ENCODE data around the gene ATP6V1G2. TPM values are rescaled to one million over a fixed set of nuclear protein-coding genes. Genes with fewer than 3 reads are reported as not detected.
A peak's percentile ranks its signal among the peaks of the same experiment; 100 is the strongest.

Gene ATP6V1G2
- polyA plus RNA-seq, 3 donors, result 0.41 TPM; not detected in 2

DNA sequence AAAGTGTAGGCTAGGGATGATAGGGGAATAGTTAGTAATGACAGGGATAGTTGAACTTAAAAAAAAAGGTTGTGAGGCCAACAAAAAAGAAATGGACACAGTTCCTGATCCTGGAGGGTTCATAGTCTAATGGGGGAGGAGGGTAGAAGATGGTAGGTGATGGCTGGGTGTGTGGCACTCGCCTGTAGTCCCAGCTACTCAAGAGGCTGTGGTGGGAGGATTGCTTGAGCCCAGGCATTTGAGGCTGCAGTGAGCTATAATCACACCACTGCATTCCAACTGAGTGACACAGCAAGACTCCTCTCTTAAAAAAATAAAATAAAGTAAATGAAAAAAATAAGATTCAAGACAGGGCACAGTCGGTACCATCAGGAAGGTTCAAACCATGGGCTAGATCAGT is 50.8 kb downstream of the ATP6V1G2 start:
- Histone ChIP-seq H3K4me1 (ENCODE audit: control insufficient read depth in 1 of 2, insufficient read depth in 2 of 2, low read length in 2 of 2) (peaks cover 55 to 63% of the 10 kb centered on the region in 2 donors), H3K79me2 (ENCODE audit: insufficient read depth, low read length) (peaks cover 95% of the 10 kb centered on the region), H4K20me1 (ENCODE audit: insufficient read depth, low read length) (peaks cover 55% of the 10 kb centered on the region), H3K27me3 (ENCODE audit: control insufficient read depth in 2 of 2, insufficient read depth in 2 of 2, low read length in 2 of 2) (no peaks in the 10 kb centered on the region), H3K4me3 (replicated peaks in 1 of 3; ENCODE audit: low read depth in 2 of 3, low read length in 3 of 3) (peak overlapping the region; percentile 81 to 98 (median 87)), H2AFZ (ENCODE audit: insufficient read depth, low read depth, low read length, poor library complexity, severe bottlenecking) (peak overlapping the region; percentile 87), H3K27ac (ENCODE audit: low read depth in 1 of 2, low read length in 2 of 2) (peak overlapping the region; percentile 82 to 83), H3K36me3 (replicated peaks in 1 of 2; ENCODE audit: control insufficient read depth in 1 of 2, insufficient read depth in 2 of 2, low read length in 2 of 2) (no peaks in the 10 kb centered on the region), H3K9me3 (replicated peaks in 1 of 2; ENCODE audit: control insufficient read depth in 1 of 2, insufficient read depth in 1 of 2, low read length in 2 of 2) (no peaks in the 10 kb centered on the region), H3K4me2 (replicated peaks; ENCODE audit: extremely low read depth, low read length, poor library complexity, severe bottlenecking) (peak overlapping the region; percentile 97), H3K9ac (ENCODE audit: insufficient read depth, low read length, poor library complexity, severe bottlenecking) (peak overlapping the region; percentile 77)
- no peak for DNase-seq
- peaks cover 0 to 2% (median 0%) of the 10 kb centered on the region in 7 donors for H3K9me3 Mint-ChIP-seq
- WGBS (ENCODE audit: insufficient coverage), result 60% methylated on average over 1 of the region's 2 CpGs
- TF ChIP-seq, protein P1, sequence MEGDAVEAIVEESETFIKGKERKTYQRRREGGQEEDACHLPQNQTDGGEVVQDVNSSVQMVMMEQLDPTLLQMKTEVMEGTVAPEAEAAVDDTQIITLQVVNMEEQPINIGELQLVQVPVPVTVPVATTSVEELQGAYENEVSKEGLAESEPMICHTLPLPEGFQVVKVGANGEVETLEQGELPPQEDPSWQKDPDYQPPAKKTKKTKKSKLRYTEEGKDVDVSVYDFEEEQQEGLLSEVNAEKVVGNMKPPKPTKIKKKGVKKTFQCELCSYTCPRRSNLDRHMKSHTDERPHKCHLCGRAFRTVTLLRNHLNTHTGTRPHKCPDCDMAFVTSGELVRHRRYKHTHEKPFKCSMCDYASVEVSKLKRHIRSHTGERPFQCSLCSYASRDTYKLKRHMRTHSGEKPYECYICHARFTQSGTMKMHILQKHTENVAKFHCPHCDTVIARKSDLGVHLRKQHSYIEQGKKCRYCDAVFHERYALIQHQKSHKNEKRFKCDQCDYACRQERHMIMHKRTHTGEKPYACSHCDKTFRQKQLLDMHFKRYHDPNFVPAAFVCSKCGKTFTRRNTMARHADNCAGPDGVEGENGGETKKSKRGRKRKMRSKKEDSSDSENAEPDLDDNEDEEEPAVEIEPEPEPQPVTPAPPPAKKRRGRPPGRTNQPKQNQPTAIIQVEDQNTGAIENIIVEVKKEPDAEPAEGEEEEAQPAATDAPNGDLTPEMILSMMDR (IDR thresholded peaks at IDR 0.05), result no peak
- peak overlapping the region; percentile 94 to 95 for H3K4me3 Mint-ChIP-seq
- intact Hi-C loops (cut with micrococcal nuclease), result loop anchor here (5.0 to 10.0 kb wide), 2 partner anchors 47 to 49 kb away; partner anchors contain the start of genes DDX39B (in 2 of the 2), ATP6V1G2 (in 1 of the 2) and NFKBIL1 (in 1 of the 2)
- peak overlapping the region; percentile 87 to 96 (median 94) for H3K27ac Mint-ChIP-seq
- H3K36me3 Mint-ChIP-seq, result peaks cover 4 to 5% of the 10 kb centered on the region in 2 donors
- peaks cover 0 to 2% (median 0%) of the 10 kb centered on the region in 3 donors for H3K27me3 Mint-ChIP-seq (ENCODE audit: low read depth in 3 of 3)
- H3K4me1 Mint-ChIP-seq, result peaks cover 59% of the 10 kb centered on the region

Small RNA genes within 50 kb of the gene (small RNA-seq; reads per million reads assigned to genes)
- gene AL663061.1 (ENCODE audit: insufficient read length, low read depth) (not detected), gene RF00019 (ENCODE audit: insufficient read length, low read depth) (not detected), gene SNORD117 (ENCODE audit: insufficient read length, low read depth) (8,278 reads per million, percentile 100 among the genes with 10 or more reads in this experiment), gene SNORD84 (ENCODE audit: insufficient read length, low read depth) (not detected)

Other genes starting within 250 kb of the ATP6V1G2 start
- gene HLA-B, start 189.4 kb downstream of the ATP6V1G2 start, polyA plus RNA-seq, result 1,000 to 10,000 TPM; 5,055 to 6,999 (median 6,126) TPM
- gene MICA, start 143.0 kb downstream of the ATP6V1G2 start, polyA plus RNA-seq, result 10 to 100 TPM in 1 of 3 donors, 1 to 10 TPM in 2; 5.6 to 16.5 (median 6.9) TPM
- gene MICB, start 48.5 kb downstream of the ATP6V1G2 start, polyA plus RNA-seq, result 10 to 100 TPM in 2 of 3 donors, 1 to 10 TPM in 1; 8.1 to 34.8 (median 11.4) TPM
- not detected for gene MCCD1, start 17.6 kb downstream of the ATP6V1G2 start, polyA plus RNA-seq
- 1,000 to 10,000 TPM in 1 of 3 donors, 10 to 100 TPM in 2; 64.1 to 1,059 (median 67.8) TPM for gene DDX39B, start 4.6 kb downstream of the ATP6V1G2 start, polyA plus RNA-seq
- gene NFKBIL1, start 1.0 kb upstream of the ATP6V1G2 start, polyA plus RNA-seq, result 10 to 100 TPM in 1 of 3 donors, 1 to 10 TPM in 2; 7.7 to 10.3 (median 8.0) TPM
- gene LTA, start 25.7 kb upstream of the ATP6V1G2 start, polyA plus RNA-seq, result under 1 TPM in 2 of 3 donors, not detected in 1; 0.26 to 0.28 TPM
- gene TNF, start 29.0 kb upstream of the ATP6V1G2 start, polyA plus RNA-seq, result 10 to 100 TPM in 1 of 3 donors, 1 to 10 TPM in 2; 7.1 to 13.7 (median 9.6) TPM
- 10 to 100 TPM; 12.6 to 25.5 (median 21.6) TPM for gene LTB, start 35.8 kb upstream of the ATP6V1G2 start, polyA plus RNA-seq
- gene LST1, start 39.7 kb upstream of the ATP6V1G2 start, polyA plus RNA-seq, result 1,000 to 10,000 TPM; 1,103 to 1,584 (median 1,202) TPM
- 1 to 10 TPM in 1 of 3 donors, under 1 TPM in 1, not detected in 1; 0.54 to 1.2 TPM for gene NCR3, start 46.4 kb upstream of the ATP6V1G2 start, polyA plus RNA-seq
- gene AIF1, start 68.6 kb upstream of the ATP6V1G2 start, polyA plus RNA-seq, result 1,000 to 10,000 TPM in 2 of 3 donors, 100 to 1,000 TPM in 1; 952 to 2,310 (median 2,275) TPM
- 10 to 100 TPM in 1 of 3 donors, 1 to 10 TPM in 2; 1.2 to 76.7 (median 2.3) TPM for gene PRRC2A, start 74.1 kb upstream of the ATP6V1G2 start, polyA plus RNA-seq
- 100 to 1,000 TPM in 1 of 3 donors, 10 to 100 TPM in 2; 15.4 to 195 (median 15.6) TPM for gene BAG6, start 106.1 kb upstream of the ATP6V1G2 start, polyA plus RNA-seq
- 1 to 10 TPM; 4.2 to 8.3 (median 4.8) TPM for gene APOM, start 109.3 kb upstream of the ATP6V1G2 start, polyA plus RNA-seq
- 10 to 100 TPM in 2 of 3 donors, 1 to 10 TPM in 1; 8.0 to 23.4 (median 18.1) TPM for gene C6orf47, start 114.2 kb upstream of the ATP6V1G2 start, polyA plus RNA-seq
- 10 to 100 TPM; 10.8 to 13.9 (median 12.0) TPM for gene GPANK1, start 118.4 kb upstream of the ATP6V1G2 start, polyA plus RNA-seq
- gene CSNK2B, start 119.5 kb upstream of the ATP6V1G2 start, polyA plus RNA-seq, result 100 to 1,000 TPM; 147 to 227 (median 195) TPM
- gene LY6G5B, start 123.4 kb upstream of the ATP6V1G2 start, polyA plus RNA-seq, result 10 to 100 TPM in 1 of 3 donors, under 1 TPM in 1, not detected in 1; 0.17 to 55.1 TPM
- gene LY6G5C, start 134.5 kb upstream of the ATP6V1G2 start, polyA plus RNA-seq, result 1 to 10 TPM; 4.8 to 7.3 (median 5.8) TPM
- gene ABHD16A, start 156.7 kb upstream of the ATP6V1G2 start, polyA plus RNA-seq, result 100 to 1,000 TPM in 1 of 3 donors, 10 to 100 TPM in 2; 53.0 to 122 (median 56.0) TPM
- gene LY6G6F, start 160.3 kb upstream of the ATP6V1G2 start, polyA plus RNA-seq, result under 1 TPM in 1 of 3 donors, not detected in 2; 0.51 TPM
- gene LY6G6D, start 168.7 kb upstream of the ATP6V1G2 start, polyA plus RNA-seq, result not detected
- under 1 TPM in 1 of 3 donors, not detected in 2; 0.27 TPM for gene LY6G6C, start 175.1 kb upstream of the ATP6V1G2 start, polyA plus RNA-seq
- gene MPIG6B, start 176.8 kb upstream of the ATP6V1G2 start, polyA plus RNA-seq, result under 1 TPM; 0.09 to 0.75 (median 0.68) TPM
- 10 to 100 TPM; 29.8 to 56.0 (median 30.6) TPM for gene DDAH2, start 182.7 kb upstream of the ATP6V1G2 start, polyA plus RNA-seq
- gene CLIC1, start 189.9 kb upstream of the ATP6V1G2 start, polyA plus RNA-seq, result 1,000 to 10,000 TPM in 2 of 3 donors, 100 to 1,000 TPM in 1; 676 to 1,304 (median 1,196) TPM
- gene MSH5, start 193.4 kb upstream of the ATP6V1G2 start, polyA plus RNA-seq, result 10 to 100 TPM in 1 of 3 donors, 1 to 10 TPM in 1, under 1 TPM in 1; 0.58 to 31.2 (median 1.9) TPM
- gene SAPCD1, start 216.0 kb upstream of the ATP6V1G2 start, polyA plus RNA-seq, result 10 to 100 TPM in 1 of 3 donors, not detected in 2; 10.4 TPM
- under 1 TPM in 1 of 3 donors, not detected in 2; 0.57 TPM for gene VWA7, start 230.7 kb upstream of the ATP6V1G2 start, polyA plus RNA-seq
- 10 to 100 TPM; 22.2 to 28.9 (median 27.3) TPM for gene VARS1, start 249.1 kb upstream of the ATP6V1G2 start, polyA plus RNA-seq